GM12874 (cell line): ENCODE data around the gene FNDC11.

Experiments used
- CTCF ChIP-seq: IDR thresholded peaks from 2 replicates; pipeline ENCODE4 v1.5.1; 2011; ENCODE audit warnings: low read depth, mild to moderate bottlenecking, control low read depth, low read length, moderate library complexity; ENCODE audit not compliant: insufficient read depth

The FNDC11 gene, protein sequence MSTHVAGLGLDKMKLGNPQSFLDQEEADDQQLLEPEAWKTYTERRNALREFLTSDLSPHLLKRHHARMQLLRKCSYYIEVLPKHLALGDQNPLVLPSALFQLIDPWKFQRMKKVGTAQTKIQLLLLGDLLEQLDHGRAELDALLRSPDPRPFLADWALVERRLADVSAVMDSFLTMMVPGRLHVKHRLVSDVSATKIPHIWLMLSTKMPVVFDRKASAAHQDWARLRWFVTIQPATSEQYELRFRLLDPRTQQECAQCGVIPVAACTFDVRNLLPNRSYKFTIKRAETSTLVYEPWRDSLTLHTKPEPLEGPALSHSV

GRCh38 chr20:63553933-63554290 is at the start of gene FNDC11:
FNDC11 (plus strand) TSS chr20:63554159; CDS start chr20:63555664, 1,505 bp downstream.
- no peak for TF ChIP-seq CTCF

DNA sequence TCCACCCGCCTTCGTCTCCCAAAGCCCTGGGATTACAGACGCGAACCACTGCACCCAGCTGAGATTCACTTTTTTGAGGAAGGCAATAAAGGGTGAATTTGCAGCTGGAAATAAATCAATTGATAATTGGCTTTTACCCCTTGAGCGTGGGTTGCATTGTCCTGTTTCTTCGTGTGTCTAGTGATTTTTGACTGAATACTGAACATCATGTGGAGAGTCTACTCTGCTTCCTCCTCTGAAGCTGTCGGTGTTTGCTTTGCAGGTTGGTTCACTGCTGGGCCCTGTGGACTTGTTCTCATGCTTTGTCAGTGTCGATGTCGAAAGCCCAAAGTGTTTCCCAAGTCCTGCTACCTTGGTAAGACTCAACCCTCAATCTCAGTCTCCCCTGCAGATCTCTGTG is 49.3 kb upstream of the FNDC11 start:
- TF ChIP-seq CTCF = no peak

- TF ChIP-seq CTCF = no peak
These were observed 48.7 kb upstream of the FNDC11 start for GRCh38 chr20:63505281-63505680.

DNA sequence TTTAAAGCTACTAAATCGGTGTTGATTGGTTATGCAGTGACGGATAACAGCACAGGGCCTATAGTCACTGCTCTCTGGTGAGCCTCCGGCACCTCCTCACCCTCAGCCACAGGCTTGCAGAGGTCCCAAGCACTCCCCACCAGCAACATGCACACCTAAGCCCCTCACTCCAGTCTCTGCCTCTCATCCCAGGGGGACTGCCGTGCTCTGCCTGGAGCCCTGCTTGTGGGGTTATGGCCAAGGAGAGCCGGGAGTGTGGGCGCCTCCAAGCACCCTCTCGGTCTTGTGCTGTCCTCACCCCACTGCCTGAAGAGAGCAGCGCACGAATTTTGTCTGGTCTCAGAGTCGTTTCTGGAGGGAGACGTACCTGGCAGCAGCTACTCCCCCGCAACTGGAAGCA is 48.2 kb upstream of the FNDC11 start:
- no peak for TF ChIP-seq CTCF

GRCh38 chr20:63507083-63507743 is 46.7 kb upstream of the FNDC11 start:
- TF ChIP-seq CTCF = no peak

GRCh38 chr20:63508072-63508768 is 45.7 kb upstream of the FNDC11 start:
- no peak for TF ChIP-seq CTCF

GRCh38 chr20:63509088-63509564 is 44.8 kb upstream of the FNDC11 start:
- TF ChIP-seq CTCF = no peak
